Cardiac muscle cell (in vitro differentiated cells and primary cell): ENCODE data around the gene GOLT1B. TPM values are rescaled to one million over a fixed set of nuclear protein-coding genes. Genes with fewer than 3 reads are reported as not detected.

Source experiments
- DNase-seq, 2 donors: peaks; one replicate each; pipeline versions ENCODE4 v3.0.0 to v3.0.0-alpha.2; 2010 to 2017; ENCODE audit warnings: low read depth in 1 of 2, low spot score in 1 of 2
- H3K27ac ChIP-seq: fragments of 200-600 bp; sonication (generic); 2 replicates; pipeline ENCODE4 v1.5.1; 2016
- H3K27me3 ChIP-seq: fragments of 200-600 bp; sonication (generic); 2 replicates; pipeline ENCODE4 v1.6.0; 2016; ENCODE audit warnings: control low read depth
- H3K36me3 ChIP-seq: fragments of 200-600 bp; sonication (generic); 2 replicates; pipeline ENCODE4 v1.5.1; 2016; ENCODE audit warnings: control low read depth
- H3K4me1 ChIP-seq: fragments of 200-600 bp; sonication (generic); 2 replicates; pipeline ENCODE4 v1.8.1; 2017; ENCODE audit warnings: low read depth, mild to moderate bottlenecking, mixed run types
- H3K4me3 ChIP-seq: fragments of 200-600 bp; sonication (generic); 2 replicates; pipeline ENCODE4 v1.5.1; 2016; ENCODE audit warnings: mild to moderate bottlenecking
- H3K9me3 ChIP-seq: fragments of 200-600 bp; sonication (generic); 2 replicates; pipeline ENCODE4 v1.5.1; 2017; ENCODE audit warnings: low read depth, mild to moderate bottlenecking, control low read depth
- polyA plus RNA-seq: library from polyadenylated mRNA; unstranded; fragments of >200 nt; fragmentation: Nextera tagmentation; extraction: Ambion mirVana; gene quantifications from 2 replicates; pipeline ENCODE4 v1.2.1, GENCODE V29; 2016
- total RNA-seq: library from RNA; depleted of rRNA; stranded (reverse); fragments of >200 nt; gene quantifications from 2 replicates; pipeline ENCODE4 v1.2.3, GENCODE V29; 2016
- TF ChIP-seq, protein P1 (sequence below): IDR thresholded peaks from 2 replicates; pipeline ENCODE4 v1.5.1; 2012; ENCODE audit warnings: low read depth, mild to moderate bottlenecking, low read length

Gene GOLT1B
- total and polyA plus RNA-seq, 2 experiments from 2014 or later = 7.9 to 18.9 TPM

DNA sequence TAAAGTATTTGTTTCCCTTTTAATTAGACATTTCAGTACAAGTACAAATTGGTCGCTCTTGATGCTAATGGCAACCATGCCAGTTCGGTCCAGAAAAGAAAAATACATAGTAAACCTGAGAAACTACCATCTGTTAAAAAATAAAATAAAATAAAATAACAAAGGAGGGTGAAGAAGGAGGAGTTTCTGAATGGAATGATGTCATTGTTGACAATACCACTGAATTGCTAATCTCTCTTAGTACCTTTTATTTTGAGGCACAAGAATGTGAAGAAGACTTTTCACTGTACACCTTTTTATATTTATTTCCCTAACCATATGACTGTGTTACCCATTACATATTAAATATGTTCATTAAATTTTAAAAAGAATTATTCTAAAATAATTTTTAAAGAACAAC lies 44.0 kb downstream of the GOLT1B start:
- H3K27ac ChIP-seq = no peak overlapping the region
- no peaks in the 10 kb centered on the region for H3K4me1 ChIP-seq
- no peak for DNase-seq
- TF ChIP-seq, protein P1, sequence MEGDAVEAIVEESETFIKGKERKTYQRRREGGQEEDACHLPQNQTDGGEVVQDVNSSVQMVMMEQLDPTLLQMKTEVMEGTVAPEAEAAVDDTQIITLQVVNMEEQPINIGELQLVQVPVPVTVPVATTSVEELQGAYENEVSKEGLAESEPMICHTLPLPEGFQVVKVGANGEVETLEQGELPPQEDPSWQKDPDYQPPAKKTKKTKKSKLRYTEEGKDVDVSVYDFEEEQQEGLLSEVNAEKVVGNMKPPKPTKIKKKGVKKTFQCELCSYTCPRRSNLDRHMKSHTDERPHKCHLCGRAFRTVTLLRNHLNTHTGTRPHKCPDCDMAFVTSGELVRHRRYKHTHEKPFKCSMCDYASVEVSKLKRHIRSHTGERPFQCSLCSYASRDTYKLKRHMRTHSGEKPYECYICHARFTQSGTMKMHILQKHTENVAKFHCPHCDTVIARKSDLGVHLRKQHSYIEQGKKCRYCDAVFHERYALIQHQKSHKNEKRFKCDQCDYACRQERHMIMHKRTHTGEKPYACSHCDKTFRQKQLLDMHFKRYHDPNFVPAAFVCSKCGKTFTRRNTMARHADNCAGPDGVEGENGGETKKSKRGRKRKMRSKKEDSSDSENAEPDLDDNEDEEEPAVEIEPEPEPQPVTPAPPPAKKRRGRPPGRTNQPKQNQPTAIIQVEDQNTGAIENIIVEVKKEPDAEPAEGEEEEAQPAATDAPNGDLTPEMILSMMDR = no peak
- H3K27me3 ChIP-seq = no peaks in the 10 kb centered on the region
- no peak overlapping the region for H3K4me3 ChIP-seq
- H3K9me3 ChIP-seq = no peaks in the 10 kb centered on the region
- H3K36me3 ChIP-seq = no peaks in the 10 kb centered on the region

DNA sequence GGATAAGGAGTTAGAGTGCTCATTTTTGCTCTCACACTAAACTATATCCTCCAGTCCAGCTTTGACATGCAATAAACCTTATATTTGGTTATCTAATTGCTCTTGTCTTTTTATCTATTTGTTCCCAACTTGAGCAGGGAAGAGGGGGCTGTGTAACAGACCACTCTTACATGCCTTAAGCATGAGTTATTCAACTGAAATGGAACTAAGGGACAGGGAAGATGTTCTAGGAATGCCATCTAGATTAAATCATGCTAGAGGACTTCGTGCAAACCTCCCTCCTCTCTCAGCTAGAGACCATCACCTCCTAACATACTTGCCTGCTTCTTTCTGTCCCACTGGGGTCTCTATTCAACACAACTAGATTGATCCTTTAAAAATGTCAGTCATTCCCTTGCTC lies 45.1 kb downstream of the GOLT1B start:
- no peaks in the 10 kb centered on the region for H3K9me3 ChIP-seq
- no peaks in the 10 kb centered on the region for H3K4me1 ChIP-seq
- no peaks in the 10 kb centered on the region for H3K27me3 ChIP-seq
- no peak for DNase-seq
- H3K4me3 ChIP-seq = no peak overlapping the region
- no peak overlapping the region for H3K27ac ChIP-seq
- H3K36me3 ChIP-seq = no peaks in the 10 kb centered on the region
- TF ChIP-seq, protein P1 = no peak

DNA sequence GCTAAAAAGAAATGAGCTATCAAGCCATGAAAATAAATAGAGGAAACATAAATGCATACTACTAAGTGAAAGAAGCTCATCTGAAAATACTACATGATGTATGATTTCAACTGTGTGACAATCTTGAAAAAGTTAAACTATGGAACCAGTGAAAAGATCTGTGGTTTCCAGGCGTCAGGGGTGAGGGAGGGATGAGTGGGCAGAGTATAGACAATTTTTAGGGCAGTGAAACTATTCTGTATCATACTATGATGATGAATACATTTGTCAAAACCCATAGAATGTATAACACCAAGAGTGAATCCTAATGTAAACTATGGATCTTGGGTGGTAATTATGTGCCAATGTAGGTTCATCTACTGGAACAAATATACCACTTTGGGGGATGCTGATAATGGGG lies 45.8 kb downstream of the GOLT1B start:
- Histone ChIP-seq H3K27ac (no peak overlapping the region), H3K36me3 (no peaks in the 10 kb centered on the region), H3K27me3 (no peaks in the 10 kb centered on the region), H3K4me1 (no peaks in the 10 kb centered on the region), H3K4me3 (no peak overlapping the region), H3K9me3 (no peaks in the 10 kb centered on the region)
- no peak for DNase-seq
- TF ChIP-seq, protein P1 = no peak

DNA sequence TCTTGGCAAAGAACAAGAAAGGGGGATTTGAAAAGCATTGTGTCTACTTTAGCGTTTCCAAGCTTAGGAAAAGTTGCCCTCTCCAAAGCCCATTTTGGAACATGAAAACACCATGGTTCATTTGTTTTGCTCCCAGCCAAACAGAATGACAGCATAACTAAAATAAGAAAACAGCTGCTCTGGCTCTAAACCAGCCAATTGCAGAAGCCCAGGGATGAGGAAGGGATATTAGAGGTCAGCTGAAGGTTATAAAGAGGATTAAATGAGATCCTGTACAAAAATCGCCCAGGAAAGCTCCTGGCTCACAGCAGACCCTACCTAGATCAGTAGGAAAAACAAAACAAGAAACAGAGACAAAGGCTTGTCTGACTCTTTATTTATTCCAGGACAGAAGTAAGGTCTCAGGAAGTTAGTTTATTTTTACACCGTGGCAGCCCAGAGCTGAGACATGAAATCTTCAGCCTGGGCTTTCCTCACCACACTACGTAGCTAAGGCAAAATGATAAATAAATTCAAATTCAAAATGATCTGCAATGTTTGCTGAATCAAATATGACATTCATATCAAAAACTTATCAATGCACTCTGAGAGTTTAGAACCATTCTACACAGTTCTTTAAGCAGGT lies 50.4 kb downstream of the GOLT1B start:
- no peaks in the 10 kb centered on the region for H3K36me3 ChIP-seq
- no peak overlapping the region for H3K4me3 ChIP-seq
- H3K27me3 ChIP-seq = no peaks in the 10 kb centered on the region
- no peaks in the 10 kb centered on the region for H3K4me1 ChIP-seq
- no peak overlapping the region for H3K27ac ChIP-seq
- no peaks in the 10 kb centered on the region for H3K9me3 ChIP-seq
- no peak for DNase-seq
- TF ChIP-seq, protein P1 = no peak

DNA sequence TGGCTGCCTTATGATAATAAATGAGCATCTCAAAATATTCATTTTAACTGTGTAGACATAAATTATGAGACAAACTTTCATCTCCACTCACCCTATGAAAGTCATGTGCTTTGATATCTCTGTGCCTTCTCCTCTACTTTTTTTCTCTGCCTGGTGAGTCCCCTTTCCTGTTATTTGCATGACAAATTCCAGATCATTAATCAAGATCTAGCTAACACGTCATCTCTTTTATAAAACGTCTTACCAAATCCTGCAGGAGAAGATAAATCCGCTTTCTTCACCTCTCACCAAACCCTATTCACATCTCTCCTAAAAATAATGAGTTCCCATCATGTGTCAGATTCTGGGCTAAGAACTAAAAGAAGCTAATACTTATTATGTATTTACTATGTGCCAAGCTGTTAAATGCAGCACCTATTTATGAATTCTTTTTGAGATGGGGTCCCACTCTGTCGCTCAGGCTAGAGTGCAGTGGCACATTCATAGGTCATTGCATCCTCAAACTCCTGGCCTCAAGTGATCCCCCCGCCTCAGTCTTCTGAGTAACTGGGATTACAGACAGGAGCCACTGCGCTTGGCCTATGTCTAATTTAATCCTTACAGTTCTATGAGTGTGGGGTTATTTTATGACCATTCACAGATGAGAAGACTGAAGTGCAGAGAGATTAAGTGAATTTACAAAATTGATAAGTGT lies 51.2 kb downstream of the GOLT1B start:
- H3K27ac ChIP-seq = no peak overlapping the region
- no peak for DNase-seq
- TF ChIP-seq, protein P1 = no peak

More for the DNA sequence above, 51.2 kb downstream of the GOLT1B start:
- Histone ChIP-seq H3K27me3 (no peaks in the 10 kb centered on the region), H3K36me3 (no peaks in the 10 kb centered on the region), H3K4me3 (no peak overlapping the region), H3K4me1 (no peaks in the 10 kb centered on the region), H3K9me3 (no peaks in the 10 kb centered on the region)
